ENCODE results near the gene MGAT5.
A peak's percentile ranks its signal among the peaks of the same experiment; 100 is the strongest.

Gene MGAT5

DNA sequence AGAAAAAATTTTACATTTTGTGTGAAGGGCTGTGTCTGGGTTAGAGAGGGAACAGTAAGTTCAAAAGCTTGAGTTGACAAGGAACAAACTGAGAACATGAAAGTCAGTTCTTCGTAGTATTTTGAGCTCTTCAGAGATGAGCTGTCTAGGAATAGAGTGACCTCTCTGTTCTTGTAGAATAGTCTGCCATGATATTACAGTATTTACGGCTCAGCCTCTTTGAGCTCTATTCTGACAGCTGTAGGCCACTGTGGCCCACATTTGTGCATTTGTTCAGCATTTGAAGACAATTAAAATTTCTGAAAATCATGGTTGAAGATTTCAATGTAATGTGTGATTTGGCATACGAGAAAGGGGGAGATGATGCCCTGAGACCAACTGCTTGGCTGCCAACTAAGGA is 172.8 kb downstream of the MGAT5 start:
- no peaks in the 10 kb centered on the region for H3K27me3 Mint-ChIP-seq (ENCODE audit: low read depth, poor library complexity)
- TF ChIP-seq, protein P1, sequence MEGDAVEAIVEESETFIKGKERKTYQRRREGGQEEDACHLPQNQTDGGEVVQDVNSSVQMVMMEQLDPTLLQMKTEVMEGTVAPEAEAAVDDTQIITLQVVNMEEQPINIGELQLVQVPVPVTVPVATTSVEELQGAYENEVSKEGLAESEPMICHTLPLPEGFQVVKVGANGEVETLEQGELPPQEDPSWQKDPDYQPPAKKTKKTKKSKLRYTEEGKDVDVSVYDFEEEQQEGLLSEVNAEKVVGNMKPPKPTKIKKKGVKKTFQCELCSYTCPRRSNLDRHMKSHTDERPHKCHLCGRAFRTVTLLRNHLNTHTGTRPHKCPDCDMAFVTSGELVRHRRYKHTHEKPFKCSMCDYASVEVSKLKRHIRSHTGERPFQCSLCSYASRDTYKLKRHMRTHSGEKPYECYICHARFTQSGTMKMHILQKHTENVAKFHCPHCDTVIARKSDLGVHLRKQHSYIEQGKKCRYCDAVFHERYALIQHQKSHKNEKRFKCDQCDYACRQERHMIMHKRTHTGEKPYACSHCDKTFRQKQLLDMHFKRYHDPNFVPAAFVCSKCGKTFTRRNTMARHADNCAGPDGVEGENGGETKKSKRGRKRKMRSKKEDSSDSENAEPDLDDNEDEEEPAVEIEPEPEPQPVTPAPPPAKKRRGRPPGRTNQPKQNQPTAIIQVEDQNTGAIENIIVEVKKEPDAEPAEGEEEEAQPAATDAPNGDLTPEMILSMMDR (IDR thresholded peaks at IDR 0.05), result no peak
- no peaks in the 10 kb centered on the region for H3K9me3 Mint-ChIP-seq
- no peak overlapping the region for H3K4me3 Mint-ChIP-seq
- peaks cover 42% of the 10 kb centered on the region for H3K36me3 Mint-ChIP-seq (ENCODE audit: low read depth)
- H3K4me1 Mint-ChIP-seq, result peaks cover 6% of the 10 kb centered on the region
- DNase-seq, result no peak
- H3K27ac Mint-ChIP-seq, result no peak overlapping the region

DNA sequence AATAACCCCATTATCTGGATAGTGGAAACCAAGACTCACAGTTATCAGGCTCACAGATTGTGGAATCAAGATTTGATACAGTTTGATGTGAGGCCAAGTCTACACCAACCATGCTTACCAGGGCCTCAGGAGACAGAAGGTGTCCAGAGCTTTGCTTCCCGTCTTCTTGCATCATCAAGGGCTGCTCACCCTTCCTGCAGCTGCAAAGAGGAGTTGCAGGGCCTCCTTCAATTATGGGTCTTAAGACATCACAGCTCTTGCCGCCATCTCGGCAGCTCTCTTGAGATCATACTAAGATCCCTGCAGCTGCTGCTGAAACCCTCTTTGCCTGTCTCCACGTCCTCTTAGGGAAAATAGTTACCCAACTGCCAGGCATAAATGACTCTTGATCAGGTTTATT is 176.0 kb downstream of the MGAT5 start:
- H3K27me3 Mint-ChIP-seq (ENCODE audit: low read depth, poor library complexity), result no peaks in the 10 kb centered on the region
- TF ChIP-seq, protein P1 (IDR thresholded peaks at IDR 0.05), result no peak
- DNase-seq, result no peak
- no peak overlapping the region for H3K4me3 Mint-ChIP-seq
- peaks cover 59% of the 10 kb centered on the region for H3K36me3 Mint-ChIP-seq (ENCODE audit: low read depth)
- H3K4me1 Mint-ChIP-seq, result peaks cover 28% of the 10 kb centered on the region
- H3K9me3 Mint-ChIP-seq, result no peaks in the 10 kb centered on the region
- no peak overlapping the region for H3K27ac Mint-ChIP-seq

DNA sequence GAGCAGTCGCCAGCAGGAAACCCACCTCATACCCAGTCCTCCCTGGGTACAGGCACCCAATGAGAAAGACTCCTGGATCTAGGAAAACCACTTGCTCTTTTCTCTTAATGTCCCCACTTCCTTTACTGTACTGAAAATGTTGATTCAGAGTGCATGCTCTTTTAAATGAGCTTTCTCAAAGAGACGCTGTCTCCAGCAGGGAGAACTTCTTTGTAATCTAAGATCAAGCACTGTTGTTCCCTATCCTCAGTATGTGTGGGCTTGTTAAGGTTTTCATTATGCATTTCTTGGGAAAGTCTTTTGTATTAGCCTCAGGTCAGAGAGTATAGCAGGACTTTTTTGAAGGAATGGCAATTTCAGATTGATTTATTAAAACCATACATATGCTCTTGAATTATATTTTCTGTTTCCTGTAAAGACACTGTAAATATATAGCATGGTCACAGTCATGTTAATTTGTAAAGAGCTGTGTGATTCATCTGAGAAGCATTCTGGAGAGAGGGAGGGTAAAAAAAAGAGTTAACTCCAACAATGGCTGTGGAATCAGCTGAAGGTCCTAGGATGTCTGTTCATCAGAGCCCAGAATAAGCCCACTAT is 178.1 kb downstream of the MGAT5 start:
- no peak for DNase-seq
- no peaks in the 10 kb centered on the region for H3K27me3 Mint-ChIP-seq (ENCODE audit: low read depth, poor library complexity)
- peak overlapping the region; percentile 55 for H3K27ac Mint-ChIP-seq
- no peaks in the 10 kb centered on the region for H3K9me3 Mint-ChIP-seq
- TF ChIP-seq, protein P1 (IDR thresholded peaks at IDR 0.05), result no peak
- H3K36me3 Mint-ChIP-seq (ENCODE audit: low read depth), result peaks cover 59% of the 10 kb centered on the region
- H3K4me3 Mint-ChIP-seq, result no peak overlapping the region
- peaks cover 28% of the 10 kb centered on the region for H3K4me1 Mint-ChIP-seq

DNA sequence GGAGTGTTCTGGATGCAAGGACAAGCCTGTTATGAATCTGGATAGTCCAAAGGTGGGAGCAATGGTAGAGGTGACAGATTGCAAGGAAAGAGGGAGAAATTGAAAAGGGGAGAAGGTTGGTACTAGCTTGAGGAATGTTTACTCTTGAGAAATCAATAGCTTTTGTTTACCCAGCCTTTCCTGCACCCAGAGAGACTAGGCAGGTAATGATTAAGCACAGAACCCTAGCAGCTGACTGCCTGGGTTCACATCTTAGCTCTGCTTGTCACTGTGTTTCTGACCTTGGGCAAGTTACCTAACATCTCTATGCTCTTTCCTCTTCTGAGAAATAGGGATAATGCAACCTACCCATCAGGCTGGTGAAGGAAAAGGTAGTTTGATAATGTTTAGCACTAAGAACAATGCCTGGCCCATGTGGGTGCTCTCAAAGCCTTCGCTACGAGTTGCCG is 178.6 kb downstream of the MGAT5 start:
- H3K4me3 Mint-ChIP-seq, result no peak overlapping the region
- H3K27me3 Mint-ChIP-seq (ENCODE audit: low read depth, poor library complexity), result no peaks in the 10 kb centered on the region
- TF ChIP-seq, protein P1 (IDR thresholded peaks at IDR 0.05), result no peak
- H3K27ac Mint-ChIP-seq, result peak overlapping the region; percentile 55
- no peaks in the 10 kb centered on the region for H3K9me3 Mint-ChIP-seq
- peaks cover 54% of the 10 kb centered on the region for H3K36me3 Mint-ChIP-seq (ENCODE audit: low read depth)
- peaks cover 28% of the 10 kb centered on the region for H3K4me1 Mint-ChIP-seq
- no peak for DNase-seq

DNA sequence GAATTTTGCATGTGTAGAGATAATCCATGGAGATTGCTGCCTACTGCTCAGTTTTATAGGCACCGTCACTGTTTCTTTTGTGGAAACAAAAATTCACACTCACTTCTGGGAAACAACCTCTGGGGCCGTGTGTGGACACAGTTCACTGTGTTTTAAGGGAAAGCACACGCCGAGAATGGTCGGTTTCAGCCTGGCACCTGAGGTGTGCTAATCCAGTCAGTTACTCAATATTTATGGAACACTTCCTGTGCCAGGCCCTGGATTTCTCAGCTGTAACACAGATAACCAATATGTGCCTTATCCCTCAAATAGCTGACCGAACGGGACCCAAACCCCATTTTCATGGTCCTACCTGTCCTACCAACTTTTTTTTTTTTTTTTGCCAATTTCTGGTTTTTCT is 179.6 kb downstream of the MGAT5 start:
- no peaks in the 10 kb centered on the region for H3K27me3 Mint-ChIP-seq (ENCODE audit: low read depth, poor library complexity)
- H3K36me3 Mint-ChIP-seq (ENCODE audit: low read depth), result peaks cover 49% of the 10 kb centered on the region
- H3K9me3 Mint-ChIP-seq, result no peaks in the 10 kb centered on the region
- no peak overlapping the region for H3K27ac Mint-ChIP-seq
- H3K4me3 Mint-ChIP-seq, result no peak overlapping the region
- H3K4me1 Mint-ChIP-seq, result peaks cover 31% of the 10 kb centered on the region
- TF ChIP-seq, protein P1 (IDR thresholded peaks at IDR 0.05), result no peak
- DNase-seq, result no peak

DNA sequence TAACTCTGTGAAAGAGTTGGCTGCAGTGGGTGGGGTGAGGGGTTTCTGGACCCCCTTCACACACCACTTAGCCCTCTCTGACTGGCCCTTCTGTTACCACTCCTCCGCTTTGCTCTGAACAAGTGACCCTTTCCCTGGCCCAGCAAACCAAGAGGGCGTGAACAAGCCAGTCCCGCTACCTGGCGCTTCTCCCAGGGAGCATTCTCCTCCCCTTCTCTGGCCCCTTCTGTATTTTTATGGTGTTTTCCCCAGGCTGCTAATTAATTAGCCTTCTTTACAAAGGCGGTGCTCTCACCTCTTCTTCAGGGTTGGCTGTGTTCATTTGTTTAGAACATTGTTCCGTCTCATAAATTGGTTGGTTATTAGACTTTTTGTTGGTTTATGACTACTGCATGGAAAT is 180.1 kb downstream of the MGAT5 start:
- peaks cover 32% of the 10 kb centered on the region for H3K4me1 Mint-ChIP-seq
- no peak overlapping the region for H3K27ac Mint-ChIP-seq
- DNase-seq, result no peak
- TF ChIP-seq, protein P1 (IDR thresholded peaks at IDR 0.05), result no peak
- no peaks in the 10 kb centered on the region for H3K27me3 Mint-ChIP-seq (ENCODE audit: low read depth, poor library complexity)
- no peak overlapping the region for H3K4me3 Mint-ChIP-seq
- H3K9me3 Mint-ChIP-seq, result no peaks in the 10 kb centered on the region
- H3K36me3 Mint-ChIP-seq (ENCODE audit: low read depth), result peaks cover 50% of the 10 kb centered on the region

All from nephron progenitor cell (in vitro differentiated cells).